IMR-90 (cell line): Measurements from ENCODE around the gene KLHL6. TPM values are rescaled to one million over a fixed set of nuclear protein-coding genes. Genes with fewer than 3 reads are reported as not detected.

ENCODE experiments used
- ATAC-seq: fragments of 200-7000 bp; cut with Tn5 transposase; 2 replicates; pipeline ENCODE4 v1.9.1; 2020; ENCODE audit warnings: low read depth, mild to moderate bottlenecking, moderate library complexity
- BruUV-seq: library from RNA; stranded (reverse); fragments of 400-500 nt; replicated peaks from 2 replicates; lab custom pipeline; 2021; lab: Mats Ljungman, UMichigan
- CTCF ChIA-PET: fragments of 300-600 bp; formaldehyde crosslinking; extraction: SDS; loops from one replicate; lab custom pipeline; 2021; ENCODE audit warnings: antibody characterized with exemption; lab: Yijun Ruan, JAX
- POLR2A ChIA-PET: fragments of 300-600 bp; sonication (Branson Sonifier 250); formaldehyde crosslinking; loops from one replicate; lab custom pipeline; 2022; ENCODE audit warnings: antibody characterized with exemption; ENCODE audit not compliant: unreplicated experiment; lab: Charles Lee
- DNase-seq: peaks from one replicate; pipeline ENCODE4 v3.0.0; 2013
- H2AFZ ChIP-seq: replicated peaks from 2 replicates; pipeline ENCODE3; 2013; ENCODE audit warnings: low read length, mild to moderate bottlenecking; ENCODE audit not compliant: poor library complexity
- H2AK5ac ChIP-seq: 2 replicates; pipeline ENCODE4 v1.6.1; 2013; ENCODE audit warnings: low read depth, low read length, inconsistent platforms
- H2AK9ac ChIP-seq: replicated peaks from 2 replicates; pipeline ENCODE3; 2013; ENCODE audit warnings: mild to moderate bottlenecking, low read depth, low read length, moderate library complexity; ENCODE audit not compliant: poor library complexity
- H2BK120ac ChIP-seq: 2 replicates; pipeline ENCODE4 v1.6.1; 2013; ENCODE audit warnings: low read depth, low read length, inconsistent platforms
- H2BK15ac ChIP-seq: 3 replicates; pipeline ENCODE4 v1.6.1; 2013; ENCODE audit warnings: low read depth, low read length, inconsistent platforms
- H2BK20ac ChIP-seq: 2 replicates; pipeline ENCODE4 v1.6.1; 2013; ENCODE audit warnings: low read depth, mild to moderate bottlenecking, inconsistent platforms, low read length, moderate library complexity
- H2BK5ac ChIP-seq: 2 replicates; pipeline ENCODE4 v1.6.1; 2013; ENCODE audit warnings: mild to moderate bottlenecking, low read depth, low read length, inconsistent platforms; ENCODE audit not compliant: poor library complexity, severe bottlenecking
- H3K14ac ChIP-seq: replicated peaks from 2 replicates; pipeline ENCODE4 v1.6.1; 2013; ENCODE audit warnings: low read depth, low read length, inconsistent platforms
- H3K18ac ChIP-seq: 2 replicates; pipeline ENCODE4 v1.6.1; 2013; ENCODE audit warnings: low read depth, low read length, control low read depth
- H3K23ac ChIP-seq: 2 replicates; pipeline ENCODE4 v1.6.1; 2013; ENCODE audit warnings: low read depth, low read length, inconsistent platforms
- H3K27ac ChIP-seq: 2 replicates; pipeline ENCODE4 v1.5.1; 2013; ENCODE audit warnings: mild to moderate bottlenecking, control low read depth, low read length; ENCODE audit not compliant: insufficient read depth
- H3K27me3 ChIP-seq: 2 replicates; pipeline ENCODE4 v1.6.1; 2013; ENCODE audit warnings: low read length; ENCODE audit not compliant: control insufficient read depth, insufficient read depth
- H3K36me3 ChIP-seq: 2 replicates; pipeline ENCODE4 v1.6.1; 2013; ENCODE audit warnings: low read length, mixed read lengths; ENCODE audit not compliant: control insufficient read depth, insufficient read depth
- H3K4ac ChIP-seq: 2 replicates; pipeline ENCODE4 v1.6.1; 2013; ENCODE audit warnings: low read depth, low read length, inconsistent platforms
- H3K4me1 ChIP-seq: 2 replicates; pipeline ENCODE4 v1.6.1; 2013; ENCODE audit warnings: low read length, mixed read lengths; ENCODE audit not compliant: control insufficient read depth, insufficient read depth
- H3K4me2 ChIP-seq: 2 replicates; pipeline ENCODE4 v1.6.1; 2013; ENCODE audit warnings: low read depth, mild to moderate bottlenecking, control low read depth, low read length, moderate library complexity
- H3K4me3 ChIP-seq: 2 replicates; pipeline ENCODE4 v1.5.1; 2013; ENCODE audit warnings: low read depth, mild to moderate bottlenecking, control low read depth, low read length, moderate library complexity; ENCODE audit not compliant: insufficient read depth
- H3K56ac ChIP-seq: 2 replicates; pipeline ENCODE4 v1.6.1; 2013; ENCODE audit warnings: low read length, inconsistent platforms; ENCODE audit not compliant: insufficient read depth; ENCODE audit errors: extremely low read depth
- H3K79me1 ChIP-seq, 2 experiments: 2 replicates each; pipeline ENCODE4 v1.6.1; 2013; ENCODE audit warnings: low read length in 2 of 2, inconsistent platforms in 1 of 2, low read depth in 1 of 2
- H3K9ac ChIP-seq: 2 replicates; pipeline ENCODE4 v1.6.1; 2013; ENCODE audit warnings: low read depth, low read length, control low read depth
- H3K9me1 ChIP-seq: 2 replicates; pipeline ENCODE4 v1.6.1; 2013; ENCODE audit warnings: low read length, inconsistent platforms; ENCODE audit not compliant: insufficient read depth
- H3K9me3 ChIP-seq: 2 replicates; pipeline ENCODE4 v1.6.1; 2013; ENCODE audit warnings: low read length; ENCODE audit not compliant: control insufficient read depth, insufficient read depth
- H4K20me1 ChIP-seq: 2 replicates; pipeline ENCODE4 v1.6.1; 2013; ENCODE audit warnings: low read length, inconsistent platforms; ENCODE audit not compliant: insufficient read depth
- H4K5ac ChIP-seq: 2 replicates; pipeline ENCODE4 v1.6.1; 2013; ENCODE audit warnings: mild to moderate bottlenecking, low read depth, low read length, control low read depth
- H4K8ac ChIP-seq, 2 experiments: 2 replicates each; pipeline ENCODE4 v1.6.1; 2013; ENCODE audit warnings: low read depth in 2 of 2, low read length in 2 of 2, control low read depth in 1 of 2, inconsistent platforms in 1 of 2
- H4K91ac ChIP-seq: 2 replicates; pipeline ENCODE4 v1.6.1; 2013; ENCODE audit warnings: low read depth, low read length, inconsistent platforms; ENCODE audit not compliant: insufficient read depth
- BHLHE40 ChIP-seq: fragments of 150-350 bp; IDR thresholded peaks from 2 replicates; pipeline ENCODE4 v1.6.1; 2016; ENCODE audit warnings: mild to moderate bottlenecking, low read depth, low read length
- CEBPB ChIP-seq: IDR thresholded peaks from 2 replicates; pipeline ENCODE4 v1.6.1; 2012; ENCODE audit warnings: low read depth, low read length, improper control_type of control experiment
- CHD1 ChIP-seq: IDR thresholded peaks from 2 replicates; pipeline ENCODE4 v1.6.1; 2012; ENCODE audit warnings: low read depth, low read length, improper control_type of control experiment
- FOS ChIP-seq: fragments of 150-350 bp; IDR thresholded peaks from 2 replicates; pipeline ENCODE4 v1.6.1; 2016; ENCODE audit warnings: low read depth, low read length
- MAFK ChIP-seq: IDR thresholded peaks from 2 replicates; pipeline ENCODE4 v1.6.1; 2012; ENCODE audit warnings: low read depth, low read length, improper control_type of control experiment
- MAZ ChIP-seq: IDR thresholded peaks from 2 replicates; pipeline ENCODE4 v1.6.1; 2012; ENCODE audit warnings: low read depth, mild to moderate bottlenecking, low read length, improper control_type of control experiment, moderate library complexity, borderline replicate concordance
- MXI1 ChIP-seq: IDR thresholded peaks from 2 replicates; pipeline ENCODE4 v1.6.1; 2012; ENCODE audit warnings: low read depth, mild to moderate bottlenecking, low read length, moderate library complexity, borderline replicate concordance
- NFE2L2 ChIP-seq: fragments of 150-350 bp; IDR thresholded peaks from 2 replicates; pipeline ENCODE4 v1.6.1; 2016; ENCODE audit warnings: low read depth, mild to moderate bottlenecking, low read length
- POLR2A ChIP-seq: IDR thresholded peaks from 2 replicates; pipeline ENCODE4 v1.6.1; 2012; ENCODE audit warnings: mild to moderate bottlenecking, low read depth, low read length
- RAD21 ChIP-seq: IDR thresholded peaks from 2 replicates; pipeline ENCODE4 v1.6.1; 2012; ENCODE audit warnings: low read length, improper control_type of control experiment
- RCOR1 ChIP-seq: IDR thresholded peaks from 2 replicates; pipeline ENCODE4 v1.6.1; 2012; ENCODE audit warnings: mild to moderate bottlenecking, low read length, improper control_type of control experiment; ENCODE audit not compliant: insufficient replicate concordance
- RFX5 ChIP-seq: IDR thresholded peaks from 2 replicates; pipeline ENCODE4 v1.8.0; 2012; ENCODE audit warnings: low read depth, mild to moderate bottlenecking, low read length, moderate library complexity
- SMC3 ChIP-seq: fragments of 150-350 bp; IDR thresholded peaks from 2 replicates; pipeline ENCODE4 v1.6.1; 2016; ENCODE audit warnings: low read depth, mild to moderate bottlenecking, antibody characterized with exemption, low read length, moderate library complexity
- WGBS, 2 experiments: methylation state at CpG; one replicate each; pipeline versions ENCODE4 v1.1.5 to v1.1.7; 2013; ENCODE audit warnings: missing lambda C conversion rate in 2 of 2; ENCODE audit not compliant: insufficient read length in 1 of 2; ENCODE audit errors: extremely low coverage in 2 of 2; 5-methylcytosine and 5-hydroxymethylcytosine counted together
- dilution Hi-C: fragments of 300-500 bp; cut with HindIII; formaldehyde crosslinking; loops from one replicate; pipeline ENCODE4 v1.14.3; 2018; ENCODE audit warnings: low sequenced_read_pairs; ENCODE audit not compliant: unreplicated experiment
- in situ Hi-C: fragments of 300-500 bp; cut with MboI; formaldehyde crosslinking; loops from 3 replicates; pipeline ENCODE4 v1.14.3; 2019; ENCODE audit warnings: low sequenced_read_pairs, inconsistent platforms, mixed read lengths
- intact Hi-C: fragments of 100-400 bp; cut with micrococcal nuclease; formaldehyde crosslinking; loops from 2 replicates; pipeline ENCODE4 v1.10.0; 2022
- polyA plus RNA-seq, 3 experiments: library from polyadenylated mRNA; depleted of rRNA; stranded (reverse); fragments of >200 nt; gene quantifications; 2 replicates each; pipeline ENCODE4 v1.2.3, GENCODE V29; 2012; ENCODE audit warnings: low replicate concordance in 1 of 3
- total RNA-seq: library from RNA; depleted of rRNA; stranded (reverse); fragments of >200 nt; gene quantifications from 2 replicates; pipeline ENCODE4 v1.2.3, GENCODE V29; 2012
- TF ChIP-seq, protein P1 (sequence below): fragments of 150-350 bp; IDR thresholded peaks from 2 replicates; pipeline ENCODE4 v1.6.1; 2017; ENCODE audit warnings: mild to moderate bottlenecking, antibody characterized with exemption, low read length, low read depth
- TF ChIP-seq, protein P2 (sequence below): fragments of 150-350 bp; IDR thresholded peaks from 2 replicates; pipeline ENCODE4 v1.6.1; 2016; ENCODE audit warnings: low read depth, mild to moderate bottlenecking, low read length, moderate library complexity, borderline replicate concordance
- TF ChIP-seq, protein P3 (sequence below): conservative IDR thresholded peaks from 2 replicates; pipeline ENCODE4 v1.5.1; 2012; ENCODE audit warnings: mild to moderate bottlenecking, low read depth, low read length, improper control_type of control experiment

KLHL6 gene
- total and polyA plus RNA-seq, 2 of the 4 experiments (the other 2 are of a cell fraction): not detected

DNA sequence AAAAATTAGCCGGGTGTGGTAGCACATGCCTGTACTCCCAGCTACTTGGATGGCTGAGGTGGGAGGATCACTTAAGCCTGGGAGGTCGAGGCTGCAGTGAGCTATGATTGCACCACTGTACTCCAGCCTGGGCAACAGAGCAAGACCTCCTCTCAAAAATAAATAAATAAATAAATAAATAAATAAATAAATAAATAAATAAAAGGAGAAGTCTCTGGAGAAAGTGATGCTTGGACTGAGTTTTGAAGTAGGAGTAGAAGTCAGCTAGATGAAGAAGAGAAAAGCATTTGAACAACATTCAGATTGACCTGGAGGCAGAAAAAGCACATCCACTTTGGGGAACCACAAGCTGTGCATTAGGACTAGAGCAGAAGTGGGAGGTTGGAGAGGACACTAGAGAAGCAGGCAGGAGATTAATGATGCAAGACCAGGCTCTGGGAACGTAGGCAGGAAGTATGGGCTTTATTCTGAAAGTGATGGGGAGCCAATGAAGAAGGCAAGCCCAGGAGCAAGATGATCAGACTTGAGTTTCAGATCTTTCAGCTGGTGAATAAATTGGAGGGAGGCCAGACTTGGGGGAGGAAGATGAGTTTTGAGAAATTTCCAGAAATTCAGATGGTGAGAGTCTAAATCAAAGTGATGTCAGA lies 48.7 kb downstream of the KLHL6 start:
- H4K5ac ChIP-seq: no peak overlapping the region
- no peaks in the 10 kb centered on the region for H3K36me3 ChIP-seq
- H3K4me1 ChIP-seq: no peaks in the 10 kb centered on the region
- H3K14ac ChIP-seq: no peak overlapping the region
- POLR2A ChIA-PET: no interaction called here
- no peaks in the 10 kb centered on the region for H3K9me1 ChIP-seq
- H3K56ac ChIP-seq: no peak overlapping the region
- H3K9ac ChIP-seq: no peak overlapping the region
- H2BK15ac ChIP-seq: no peak overlapping the region
- intact Hi-C loops: no loop called here
- H2BK5ac ChIP-seq: no peak overlapping the region
- no peak overlapping the region for H3K23ac ChIP-seq
- no peak overlapping the region for H2BK120ac ChIP-seq
- no peak overlapping the region for H3K27ac ChIP-seq
- H3K18ac ChIP-seq: no peak overlapping the region
- no peaks in the 10 kb centered on the region for H3K9me3 ChIP-seq
- no peak overlapping the region for H2AK9ac ChIP-seq
- H3K4me2 ChIP-seq: no peak overlapping the region
- no peak overlapping the region for H3K4ac ChIP-seq
- DNase-seq (no peak), ATAC-seq (no peak)
- TF ChIP-seq, protein P1, sequence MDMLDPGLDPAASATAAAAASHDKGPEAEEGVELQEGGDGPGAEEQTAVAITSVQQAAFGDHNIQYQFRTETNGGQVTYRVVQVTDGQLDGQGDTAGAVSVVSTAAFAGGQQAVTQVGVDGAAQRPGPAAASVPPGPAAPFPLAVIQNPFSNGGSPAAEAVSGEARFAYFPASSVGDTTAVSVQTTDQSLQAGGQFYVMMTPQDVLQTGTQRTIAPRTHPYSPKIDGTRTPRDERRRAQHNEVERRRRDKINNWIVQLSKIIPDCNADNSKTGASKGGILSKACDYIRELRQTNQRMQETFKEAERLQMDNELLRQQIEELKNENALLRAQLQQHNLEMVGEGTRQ: no peak
- TF ChIP-seq, protein P2, sequence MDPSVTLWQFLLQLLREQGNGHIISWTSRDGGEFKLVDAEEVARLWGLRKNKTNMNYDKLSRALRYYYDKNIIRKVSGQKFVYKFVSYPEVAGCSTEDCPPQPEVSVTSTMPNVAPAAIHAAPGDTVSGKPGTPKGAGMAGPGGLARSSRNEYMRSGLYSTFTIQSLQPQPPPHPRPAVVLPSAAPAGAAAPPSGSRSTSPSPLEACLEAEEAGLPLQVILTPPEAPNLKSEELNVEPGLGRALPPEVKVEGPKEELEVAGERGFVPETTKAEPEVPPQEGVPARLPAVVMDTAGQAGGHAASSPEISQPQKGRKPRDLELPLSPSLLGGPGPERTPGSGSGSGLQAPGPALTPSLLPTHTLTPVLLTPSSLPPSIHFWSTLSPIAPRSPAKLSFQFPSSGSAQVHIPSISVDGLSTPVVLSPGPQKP: no peak
- TF ChIP-seq RFX5: no peak
- no peak for TF ChIP-seq FOS
- no peak for TF ChIP-seq MXI1
- TF ChIP-seq POLR2A: no peak
- no peak for TF ChIP-seq SMC3
- TF ChIP-seq MAZ: no peak
- TF ChIP-seq RCOR1: no peak
- TF ChIP-seq BHLHE40: no peak
- TF ChIP-seq, protein P3, sequence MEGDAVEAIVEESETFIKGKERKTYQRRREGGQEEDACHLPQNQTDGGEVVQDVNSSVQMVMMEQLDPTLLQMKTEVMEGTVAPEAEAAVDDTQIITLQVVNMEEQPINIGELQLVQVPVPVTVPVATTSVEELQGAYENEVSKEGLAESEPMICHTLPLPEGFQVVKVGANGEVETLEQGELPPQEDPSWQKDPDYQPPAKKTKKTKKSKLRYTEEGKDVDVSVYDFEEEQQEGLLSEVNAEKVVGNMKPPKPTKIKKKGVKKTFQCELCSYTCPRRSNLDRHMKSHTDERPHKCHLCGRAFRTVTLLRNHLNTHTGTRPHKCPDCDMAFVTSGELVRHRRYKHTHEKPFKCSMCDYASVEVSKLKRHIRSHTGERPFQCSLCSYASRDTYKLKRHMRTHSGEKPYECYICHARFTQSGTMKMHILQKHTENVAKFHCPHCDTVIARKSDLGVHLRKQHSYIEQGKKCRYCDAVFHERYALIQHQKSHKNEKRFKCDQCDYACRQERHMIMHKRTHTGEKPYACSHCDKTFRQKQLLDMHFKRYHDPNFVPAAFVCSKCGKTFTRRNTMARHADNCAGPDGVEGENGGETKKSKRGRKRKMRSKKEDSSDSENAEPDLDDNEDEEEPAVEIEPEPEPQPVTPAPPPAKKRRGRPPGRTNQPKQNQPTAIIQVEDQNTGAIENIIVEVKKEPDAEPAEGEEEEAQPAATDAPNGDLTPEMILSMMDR: no peak
- no peak for TF ChIP-seq CHD1
- no peak for TF ChIP-seq CEBPB
- no peak for TF ChIP-seq RAD21
- TF ChIP-seq NFE2L2: no peak
- no peak for TF ChIP-seq MAFK
- BruUV-seq: no TSS peak
- WGBS, 2 experiments: 0% methylated on average over 1 of the region's 3 CpGs; no CpG with 5 or more reads in 1 of the 2 experiments
- H2BK20ac ChIP-seq: no peak overlapping the region
- H2AFZ ChIP-seq: no peak overlapping the region
- no peak overlapping the region for H3K4me3 ChIP-seq
- no peak overlapping the region for H2AK5ac ChIP-seq
- H4K91ac ChIP-seq: no peak overlapping the region
- H3K27me3 ChIP-seq: peaks cover 11% of the 10 kb centered on the region
- in situ Hi-C loops: no loop called here
- dilution Hi-C loops: no loop called here
- H4K8ac ChIP-seq: no peak overlapping the region
- H3K79me1 ChIP-seq: no peaks in the 10 kb centered on the region
- CTCF ChIA-PET: interaction anchor here (0.7 kb wide), 1 partner anchor 52 kb away, joined by 3 read pairs; no protein-coding TSS in a partner anchor
- no peaks in the 10 kb centered on the region for H4K20me1 ChIP-seq
